Measurements from ENCODE around the gene ADAM22.
A peak's percentile ranks its signal among the peaks of the same experiment; 100 is the strongest.

ADAM22 gene

DNA sequence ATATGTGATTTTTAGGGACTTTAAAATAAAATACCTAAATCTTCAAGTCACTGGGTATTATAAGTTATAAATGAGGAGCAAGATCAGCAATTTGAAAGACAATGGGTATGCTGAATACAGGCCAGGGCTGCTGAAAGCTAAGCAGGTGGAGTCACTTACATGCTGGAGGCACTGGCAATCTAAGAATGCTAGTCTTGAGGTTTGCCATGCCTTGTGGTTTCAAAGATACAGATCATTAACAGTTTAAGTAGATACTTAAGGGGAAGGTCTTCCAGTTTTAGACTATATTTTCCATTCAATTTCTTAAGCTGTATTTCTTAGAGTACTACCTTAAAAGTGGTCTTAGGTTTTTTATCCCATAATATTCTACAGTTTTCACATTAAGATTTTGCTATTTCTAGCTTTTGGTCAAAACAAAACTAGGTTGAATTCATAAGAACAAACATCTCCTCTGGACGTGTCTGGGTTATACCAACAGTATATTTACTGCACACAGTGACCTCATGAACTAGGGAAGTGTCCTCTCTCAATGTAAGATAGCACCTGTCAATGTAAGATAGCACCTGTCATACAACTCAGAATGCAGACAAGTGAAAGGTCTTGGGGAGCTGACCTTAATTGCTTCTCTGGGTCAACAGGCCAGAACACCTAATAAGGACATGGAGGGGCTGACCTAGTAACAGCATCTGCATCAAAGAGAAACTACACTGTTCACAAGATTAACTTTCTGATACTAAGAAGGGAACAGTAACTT, 283.8 kb downstream of the ADAM22 start:
- DNase-seq (ENCODE audit: low spot score), result peak; percentile 8

DNA sequence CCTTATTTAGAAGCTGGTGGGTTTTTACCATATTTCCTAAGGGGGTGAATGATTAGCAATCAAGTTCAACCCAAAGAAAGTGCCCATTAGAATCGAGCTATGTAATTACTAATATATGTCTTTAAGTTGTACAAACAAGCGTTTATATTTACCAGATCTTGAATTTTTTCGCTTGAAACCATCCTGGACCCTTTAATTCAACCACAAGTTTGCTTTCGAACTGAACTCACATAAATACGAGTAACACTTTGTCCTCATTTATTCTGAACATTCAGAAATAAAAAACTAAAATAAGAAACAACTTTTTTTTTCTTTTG, 284.3 kb downstream of the ADAM22 start:
- DNase-seq (ENCODE audit: low spot score), result no peak

DNA sequence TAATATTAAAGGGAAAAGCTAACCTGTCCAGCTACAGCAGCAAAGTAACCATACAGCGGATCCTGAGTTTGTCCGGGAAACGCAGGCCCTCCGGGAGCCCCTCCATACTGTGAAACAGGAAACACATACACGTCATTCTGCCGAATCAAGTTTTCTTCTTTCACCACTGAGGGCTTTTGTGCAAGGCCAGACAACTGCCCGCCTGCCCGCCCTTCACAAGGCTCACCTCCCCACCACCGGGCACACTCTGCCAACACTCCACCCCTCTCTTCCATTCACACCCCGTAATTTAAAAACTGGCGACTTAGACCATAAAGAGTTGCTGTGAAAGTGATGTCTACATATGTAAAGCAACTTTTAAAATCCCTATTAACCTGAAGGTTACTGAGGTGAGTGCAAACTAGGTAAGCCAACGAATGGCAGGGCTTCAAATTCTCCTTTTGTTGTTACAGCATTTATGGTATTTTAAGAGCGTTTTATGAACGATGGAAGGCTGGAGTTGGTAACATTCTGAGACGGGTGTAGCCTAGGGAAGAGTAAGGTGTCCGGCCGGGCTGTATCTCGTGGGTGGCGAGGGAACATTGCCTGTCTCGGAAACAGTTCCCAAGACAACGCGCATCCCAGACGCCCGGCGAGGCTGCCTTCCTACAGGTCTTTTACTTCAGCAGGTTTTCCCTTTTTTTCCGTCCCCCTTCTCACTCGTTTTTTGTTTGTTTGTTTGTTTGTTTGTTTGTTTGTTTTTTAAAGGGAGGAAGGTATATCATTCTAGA, 285.0 kb downstream of the ADAM22 start:
- DNase-seq (ENCODE audit: low spot score), result peak; percentile 20

DNA sequence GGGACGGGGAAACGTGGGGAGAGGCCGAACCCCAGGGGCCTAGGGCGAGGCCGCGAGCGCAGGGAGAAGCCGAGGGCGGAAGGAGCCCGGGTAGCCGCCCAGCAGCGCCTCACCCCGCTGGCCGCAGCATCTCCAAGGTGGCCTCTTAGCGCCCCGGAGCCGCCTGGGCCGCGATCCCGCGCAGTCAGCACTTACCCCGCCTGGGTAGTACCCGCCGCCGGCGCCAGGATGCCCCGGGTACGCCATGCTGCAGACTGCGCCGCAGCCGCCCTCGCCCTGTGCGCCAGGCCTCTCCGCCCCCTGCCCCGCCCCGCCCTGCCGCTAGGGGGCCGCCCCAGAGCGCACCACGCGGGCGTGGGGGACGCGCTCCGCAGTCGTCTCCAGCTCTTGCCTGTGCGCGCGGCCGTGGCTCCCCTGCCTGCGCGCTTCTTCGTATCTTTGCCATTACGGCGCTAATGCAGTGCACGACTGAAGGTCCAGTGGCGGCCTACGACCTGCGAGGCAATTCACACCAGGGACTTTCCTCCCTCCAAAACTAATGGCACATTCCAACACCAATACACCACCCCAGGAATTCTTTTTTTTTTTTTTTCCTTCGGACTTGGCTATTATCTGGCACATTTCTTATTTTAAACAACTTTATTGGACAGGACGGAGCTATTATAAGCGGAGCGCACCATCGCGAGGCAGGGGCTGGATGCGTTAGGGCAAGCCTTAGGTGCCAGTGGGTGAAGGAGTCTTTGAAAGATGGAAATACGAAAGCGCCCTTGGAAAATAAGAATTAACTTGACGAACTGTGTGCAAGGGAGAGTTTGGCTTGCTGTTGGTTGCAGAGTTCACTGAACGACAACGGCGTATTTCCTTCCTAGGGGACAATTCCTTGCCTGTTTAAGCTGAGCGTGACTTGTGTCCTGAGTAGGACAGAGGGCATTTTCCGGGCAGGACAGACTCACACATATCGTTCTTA, 286.0 kb downstream of the ADAM22 start, which contains the start of gene SRI:
TSS of gene SRI (minus strand) at position 258 of the 967 bp plus-strand sequence. CDS start at position 246, 12 bp downstream.
- peak; percentile 87 for DNase-seq (ENCODE audit: low spot score)

DNA sequence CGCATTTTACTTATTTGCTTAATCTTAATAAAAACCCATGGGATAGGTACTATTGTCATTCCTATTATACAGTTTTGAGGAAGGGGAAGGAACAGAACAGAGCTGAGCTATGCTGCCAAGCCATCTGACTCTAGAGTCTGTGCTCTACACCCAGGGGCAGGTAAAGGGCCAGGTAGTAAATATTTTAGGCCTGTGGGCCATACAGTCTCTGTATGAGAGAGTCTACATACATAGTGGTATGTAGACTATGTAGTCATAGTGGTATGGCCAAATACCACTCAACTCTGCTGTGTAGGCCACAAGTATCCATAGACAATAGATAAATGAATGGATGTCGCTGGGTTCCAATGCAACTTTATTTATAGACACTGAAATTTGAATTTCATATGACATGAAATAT, 289.2 kb downstream of the ADAM22 start:
- no peak for DNase-seq (ENCODE audit: low spot score)

DNA sequence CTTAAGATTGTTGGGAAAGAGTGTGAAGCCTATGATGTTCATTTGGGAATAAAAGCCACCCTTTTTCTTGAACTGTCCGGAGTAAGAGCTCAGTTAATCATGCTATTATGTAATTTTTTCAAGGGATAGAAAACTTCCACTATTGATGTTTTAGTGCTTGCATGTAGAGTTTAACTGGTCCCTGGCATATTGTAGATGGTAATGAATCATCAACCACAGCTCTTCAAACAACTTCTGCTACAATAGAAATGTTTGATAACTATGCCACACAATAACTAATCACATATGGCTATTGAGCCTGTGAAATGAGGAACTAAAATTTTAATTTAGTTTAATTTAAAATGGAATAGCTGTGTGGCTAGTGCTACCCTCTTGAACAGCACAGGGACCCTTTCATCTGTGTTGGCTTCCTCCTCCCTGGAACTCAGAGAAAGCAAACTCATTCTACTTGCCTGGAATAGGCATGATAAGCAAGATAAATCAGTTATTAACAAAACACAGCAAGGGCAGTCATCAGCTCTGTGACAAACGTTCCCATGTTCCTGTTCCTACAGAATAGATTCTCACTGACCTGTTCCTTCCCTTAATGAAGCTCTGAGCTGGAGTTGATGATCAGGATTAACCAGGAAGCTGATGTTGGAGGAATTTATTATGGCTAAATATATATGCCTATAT, 290.7 kb downstream of the ADAM22 start:
- no peak for DNase-seq (ENCODE audit: low spot score)

DNA sequence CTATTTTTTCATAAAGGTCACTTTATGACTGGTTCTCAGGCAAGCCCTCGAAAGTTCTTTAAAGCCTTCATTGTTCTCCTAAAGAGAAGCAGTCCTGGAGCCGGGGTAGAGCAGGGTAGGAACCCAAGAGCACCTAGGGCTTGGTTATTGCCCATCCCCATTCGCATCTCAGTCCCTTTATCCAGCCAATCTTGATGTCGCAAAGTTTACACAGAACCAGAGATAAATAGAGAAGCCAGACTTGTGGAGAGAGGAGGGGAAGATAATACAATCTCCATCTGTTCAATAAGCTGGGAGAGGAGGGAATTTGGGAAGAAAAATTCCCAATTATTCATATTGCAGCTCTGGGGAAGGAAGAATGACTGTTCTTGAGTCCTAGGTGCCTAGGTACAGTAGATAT, 292.1 kb downstream of the ADAM22 start:
- no peak for DNase-seq (ENCODE audit: low spot score)

DNA sequence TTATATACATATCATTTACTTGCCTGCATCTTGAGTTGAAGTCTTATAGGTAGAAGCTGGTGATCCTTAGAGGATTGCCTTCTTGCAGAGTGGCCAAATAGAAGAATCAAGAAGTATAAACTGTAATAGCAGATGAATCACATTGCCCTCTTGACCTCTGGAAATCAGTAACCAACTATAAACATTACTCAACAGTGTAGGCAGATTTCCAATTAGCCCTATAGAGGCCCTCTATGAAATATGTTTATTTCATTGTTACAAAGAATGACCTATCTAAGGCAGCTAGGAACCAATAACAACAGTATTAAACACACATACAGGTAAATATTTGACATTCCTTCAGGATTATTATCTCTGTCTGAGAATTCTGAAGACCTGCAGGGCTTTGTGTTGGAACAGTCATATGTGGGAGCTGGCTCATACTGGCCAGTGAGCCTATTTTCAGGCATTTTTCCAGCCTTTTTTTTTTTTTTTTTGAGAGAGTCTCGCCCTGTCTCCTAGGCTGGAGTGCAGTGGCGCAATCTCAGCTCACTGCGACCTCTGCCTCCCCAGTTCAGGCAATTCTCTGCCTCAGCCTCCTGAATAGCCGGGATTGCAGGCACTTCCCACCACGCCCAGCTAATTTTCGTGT, 292.9 kb downstream of the ADAM22 start:
- DNase-seq (ENCODE audit: low spot score), result no peak

DNA sequence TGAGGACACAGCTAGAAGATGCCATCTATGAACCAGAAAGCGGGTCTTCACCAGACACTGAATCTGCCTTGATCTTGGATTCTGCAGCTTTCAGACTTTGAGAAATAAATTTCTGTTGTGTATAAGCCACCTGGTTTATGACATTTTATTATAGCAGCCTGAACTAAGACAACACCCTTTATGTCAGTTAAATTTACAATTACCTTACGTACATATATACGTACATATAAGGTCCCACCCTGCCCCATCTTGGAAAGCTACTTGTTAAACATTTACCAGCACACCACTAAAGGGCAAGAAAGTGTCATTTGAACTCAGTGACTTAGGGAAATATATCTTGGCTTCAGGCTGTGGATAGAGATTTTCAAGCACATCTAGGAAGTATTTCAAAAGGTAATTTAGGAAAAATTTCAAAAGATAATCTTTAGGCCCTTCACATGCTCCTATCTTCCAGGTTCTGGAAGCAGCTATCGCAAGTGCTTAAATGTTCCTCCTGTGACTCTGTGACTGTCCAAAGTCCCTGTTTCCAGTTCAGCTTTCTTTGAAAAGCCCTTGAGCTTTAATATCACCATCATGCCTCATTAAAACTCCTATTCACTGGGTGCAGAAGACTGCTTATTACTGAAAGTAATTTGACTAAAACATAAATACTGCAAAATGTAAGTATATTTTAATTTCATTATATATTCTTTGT, 295.4 kb downstream of the ADAM22 start:
- DNase-seq (ENCODE audit: low spot score), result no peak

DNA sequence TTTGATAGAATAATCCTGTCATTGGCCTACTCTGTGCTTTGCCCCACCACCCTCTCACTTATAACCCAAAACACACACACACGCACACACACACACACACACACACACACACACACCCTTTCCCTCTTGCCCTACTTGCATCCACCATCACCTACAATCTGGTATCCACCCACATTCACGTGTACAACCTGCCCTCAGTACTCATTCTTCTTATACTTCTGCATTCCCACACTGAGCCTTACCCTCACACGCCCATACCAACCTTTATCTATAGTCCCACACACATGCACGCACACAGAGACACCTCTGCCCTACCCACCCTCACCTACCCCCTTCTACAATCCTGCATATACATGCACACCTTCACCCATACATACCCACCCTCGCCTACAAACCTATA, 296.6 kb downstream of the ADAM22 start:
- no peak for DNase-seq (ENCODE audit: low spot score)

DNA sequence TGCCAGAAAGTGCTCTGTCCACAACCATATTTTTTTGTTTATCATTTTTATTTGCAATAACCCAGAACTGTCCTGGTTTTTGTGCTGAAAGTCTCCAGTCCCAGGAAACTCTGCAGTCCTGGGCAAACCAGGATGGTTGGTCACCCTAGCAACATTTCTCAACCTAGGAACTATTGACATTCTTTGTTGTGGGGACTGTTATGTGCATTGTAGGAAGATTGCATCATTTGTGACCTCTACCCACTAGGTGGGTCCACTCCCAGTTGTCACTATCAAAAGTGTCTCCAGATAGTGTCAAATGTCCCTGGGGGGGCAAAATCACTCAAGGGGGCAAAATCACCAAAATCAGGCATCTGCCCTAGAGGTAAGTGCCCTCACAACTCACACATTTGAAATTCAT, 299.8 kb downstream of the ADAM22 start:
- no peak for DNase-seq (ENCODE audit: low spot score)

DNA sequence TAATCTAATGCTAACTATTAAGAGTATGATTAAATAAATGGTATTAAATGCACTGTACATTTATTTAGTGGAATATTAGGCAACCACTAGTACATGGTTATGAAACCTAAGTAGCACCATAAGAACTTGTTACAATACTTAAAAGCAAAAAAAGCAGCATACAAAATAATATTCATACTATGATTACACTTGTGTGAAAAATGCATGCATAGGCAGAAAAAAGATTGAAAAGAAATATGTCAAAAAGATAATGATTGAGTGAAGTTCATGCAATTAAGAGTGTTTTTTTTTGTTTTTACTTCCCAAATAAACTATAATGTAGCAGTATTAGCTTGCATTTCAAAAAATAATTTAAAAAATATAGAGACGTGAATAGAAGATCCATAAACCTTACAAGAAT, 305.8 kb downstream of the ADAM22 start:
- DNase-seq (ENCODE audit: low spot score), result no peak

DNA sequence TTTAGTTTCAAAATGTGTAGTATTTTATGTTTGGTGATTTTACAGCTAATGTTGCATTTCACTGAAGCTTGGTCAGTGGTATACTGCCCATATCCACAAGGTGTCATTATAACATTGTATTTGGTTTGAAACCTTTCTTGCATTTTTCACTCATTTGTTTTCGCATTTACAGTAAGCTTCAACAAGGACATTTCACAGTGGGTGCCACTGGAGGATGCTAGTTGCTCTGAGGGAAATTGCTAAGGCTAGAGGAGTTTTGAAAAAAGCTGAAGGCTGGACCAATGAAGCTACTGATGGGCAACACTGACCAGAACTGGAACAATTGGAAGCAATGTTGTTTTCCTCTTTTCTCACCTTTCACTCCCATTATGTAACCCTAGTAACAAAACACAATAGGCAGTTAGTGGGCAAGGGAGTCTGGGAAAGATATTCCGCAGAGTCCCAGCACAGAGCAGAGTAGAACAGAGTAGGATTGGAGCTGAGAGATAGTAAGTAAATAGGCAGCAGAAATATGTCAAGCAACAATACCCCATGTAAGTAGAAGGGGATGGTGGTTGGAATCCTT, 309.4 kb downstream of the ADAM22 start:
- DNase-seq (ENCODE audit: low spot score), result no peak

DNA sequence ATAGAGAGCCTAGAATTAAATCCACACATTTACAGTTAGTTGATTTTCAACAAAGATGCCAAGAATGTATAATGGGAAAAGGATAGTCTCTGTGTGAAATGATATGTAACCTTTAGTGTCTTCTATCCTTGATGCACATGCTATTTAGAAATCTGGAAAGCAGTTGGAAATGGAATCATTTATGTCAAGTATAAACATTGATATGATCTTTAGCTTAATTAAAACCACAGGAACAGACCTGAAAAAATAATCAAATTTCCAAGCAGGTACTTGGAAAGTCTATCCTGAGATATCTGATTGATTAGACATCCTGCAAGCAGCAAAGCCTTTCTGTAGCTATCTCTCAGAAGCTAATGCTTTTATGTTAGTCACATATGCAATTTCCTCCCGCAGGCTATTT, 310.2 kb downstream of the ADAM22 start:
- no peak for DNase-seq (ENCODE audit: low spot score)

All from CD4-positive, alpha-beta T cell treated with Interleukin-6 at 100 ng/mL for 8 hours (primary cell).